HL-60/S4 (cell line): ENCODE measurements around the gene SF3B4.

Experiments used
- in situ Hi-C: fragments of 300-500 bp; cut with MboI; formaldehyde crosslinking; loops from 2 replicates; pipeline ENCODE4 v1.14.3; 2022; ENCODE audit warnings: low sequenced_read_pairs

Gene SF3B4

DNA sequence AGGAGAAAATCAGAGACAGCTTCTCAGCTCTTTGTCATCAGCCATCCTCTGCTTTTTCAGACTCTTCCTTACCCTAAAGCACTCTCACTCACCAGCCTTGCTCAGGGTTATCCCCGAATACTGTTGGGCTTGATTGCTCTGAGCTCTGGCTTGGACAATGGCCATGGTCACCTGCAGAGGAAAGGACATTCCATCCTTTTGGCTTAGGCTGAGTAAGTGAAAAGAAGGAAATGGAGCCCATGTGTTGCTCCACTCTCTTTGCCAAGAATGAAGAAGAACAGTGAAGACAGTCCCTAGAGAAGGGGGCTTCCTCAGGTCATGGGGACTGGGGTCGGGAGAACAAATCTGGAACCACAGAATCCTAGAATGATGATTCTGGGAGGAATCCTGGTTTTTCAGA, 6.8 kb upstream of the SF3B4 start:
- in situ Hi-C loops = loop anchor here (25.0 kb wide), 1 partner anchor 253 kb away; no protein-coding TSS in a partner anchor

DNA sequence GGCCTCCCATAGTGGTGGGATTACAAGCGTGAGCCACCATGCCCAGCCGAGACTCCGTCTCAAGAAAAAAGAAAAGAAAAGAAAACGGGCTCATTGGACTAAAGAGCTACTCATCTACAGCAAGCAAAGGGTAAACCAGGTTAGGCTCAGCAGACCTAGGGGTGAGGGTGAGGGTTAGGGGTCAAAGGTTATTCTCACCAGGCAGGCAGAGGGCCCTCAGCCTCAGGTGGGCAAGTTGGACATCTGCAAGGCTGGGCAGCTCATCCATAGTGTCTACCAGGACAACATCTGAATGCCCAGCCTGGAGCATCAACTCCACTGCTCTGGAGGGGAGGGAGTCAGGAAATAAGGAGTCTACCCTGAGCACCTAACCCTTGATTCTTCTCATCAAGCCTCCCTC, 5.6 kb upstream of the SF3B4 start:
- in situ Hi-C loops = loop anchor here (25.0 kb wide), 1 partner anchor 254 kb away; no protein-coding TSS in a partner anchor

DNA sequence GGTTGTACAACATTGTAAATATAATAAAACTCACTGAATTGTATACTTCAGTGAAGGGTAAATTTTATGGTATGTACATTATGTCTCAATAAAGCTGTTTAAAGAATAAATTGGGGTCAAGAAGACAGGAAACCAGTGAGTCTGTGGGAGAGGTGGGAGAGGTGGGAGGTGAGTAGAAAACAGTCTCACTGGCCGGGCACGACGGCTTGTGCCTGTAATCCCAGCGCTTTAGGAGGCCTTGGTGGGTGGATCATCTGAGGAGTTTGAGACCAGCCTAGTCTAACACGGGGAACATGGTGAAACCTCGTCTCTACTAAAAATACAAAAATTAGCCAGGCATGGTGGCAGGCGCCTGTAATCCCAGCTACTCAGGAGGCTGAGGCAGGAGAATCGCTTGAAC, 4.9 kb upstream of the SF3B4 start:
- in situ Hi-C loops = loop anchor here (25.0 kb wide), 1 partner anchor 255 kb away; no protein-coding TSS in a partner anchor

DNA sequence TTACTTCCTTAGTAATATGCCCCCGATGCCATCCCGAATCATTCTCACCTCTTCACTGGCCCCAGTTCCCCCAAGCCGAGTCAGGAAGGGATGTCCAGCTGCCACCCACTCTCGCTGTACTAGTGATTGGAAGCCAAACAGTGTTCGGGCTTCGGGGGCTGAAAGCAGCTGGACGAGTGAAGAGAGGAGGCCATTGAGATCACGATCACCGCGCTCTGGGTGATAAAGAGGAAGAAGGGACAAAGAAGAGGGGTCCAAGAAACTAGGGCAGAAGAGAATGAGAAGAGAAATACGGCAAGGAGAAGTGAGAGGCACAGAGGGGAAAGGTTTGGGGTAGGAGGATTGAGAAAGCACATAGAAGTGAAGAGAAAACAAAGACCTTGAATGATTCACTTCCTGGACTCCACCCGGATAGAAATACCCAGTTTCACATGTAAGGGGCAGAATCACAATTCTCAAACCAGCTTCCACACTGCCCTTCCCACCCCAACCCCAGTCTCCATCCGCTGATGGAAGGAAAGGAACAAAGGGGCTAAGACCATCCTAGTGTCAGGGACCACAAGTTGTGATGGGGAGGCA, 3.7 kb upstream of the SF3B4 start:
- in situ Hi-C loops = loop anchor here (25.0 kb wide), 1 partner anchor 256 kb away; no protein-coding TSS in a partner anchor

DNA sequence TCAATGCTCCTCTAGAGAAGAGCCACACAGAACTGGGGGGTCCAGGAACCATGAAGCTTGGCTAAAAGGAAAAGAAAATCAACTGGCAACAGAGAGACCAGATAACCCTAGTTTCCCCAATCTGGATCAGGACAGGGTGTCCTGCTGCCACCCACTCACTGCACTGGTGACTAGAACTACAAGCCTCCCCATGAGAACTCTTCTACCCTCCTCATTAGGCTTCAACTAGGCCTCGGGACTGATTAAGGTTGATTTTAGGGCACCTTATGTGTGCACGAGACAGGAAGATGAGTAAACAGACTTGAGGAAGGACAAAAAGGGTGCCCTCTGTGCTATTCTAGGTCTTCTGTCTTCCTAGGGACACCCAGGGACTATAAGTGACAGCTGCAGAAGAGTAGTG, 2.3 kb upstream of the SF3B4 start:
- in situ Hi-C loops = loop anchor here (25.0 kb wide), 1 partner anchor 257 kb away; no protein-coding TSS in a partner anchor

DNA sequence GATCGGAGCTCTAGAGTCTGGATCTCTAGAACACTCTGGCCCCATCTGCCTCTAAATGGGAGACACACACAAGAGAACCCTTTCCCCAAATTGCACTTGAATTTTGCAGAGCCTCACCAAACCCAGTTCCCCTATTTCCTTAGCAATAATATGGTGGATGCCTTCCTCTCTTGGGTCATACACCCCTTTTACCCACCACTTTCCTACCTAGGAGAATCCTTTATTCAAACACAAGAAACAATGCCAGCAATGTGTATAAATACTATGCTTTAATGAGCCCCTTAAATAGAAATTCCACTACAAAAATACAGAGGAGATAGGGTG, 760 bp upstream of the SF3B4 start:
- in situ Hi-C loops = loop anchor here (25.0 kb wide), 1 partner anchor 259 kb away; no protein-coding TSS in a partner anchor

DNA sequence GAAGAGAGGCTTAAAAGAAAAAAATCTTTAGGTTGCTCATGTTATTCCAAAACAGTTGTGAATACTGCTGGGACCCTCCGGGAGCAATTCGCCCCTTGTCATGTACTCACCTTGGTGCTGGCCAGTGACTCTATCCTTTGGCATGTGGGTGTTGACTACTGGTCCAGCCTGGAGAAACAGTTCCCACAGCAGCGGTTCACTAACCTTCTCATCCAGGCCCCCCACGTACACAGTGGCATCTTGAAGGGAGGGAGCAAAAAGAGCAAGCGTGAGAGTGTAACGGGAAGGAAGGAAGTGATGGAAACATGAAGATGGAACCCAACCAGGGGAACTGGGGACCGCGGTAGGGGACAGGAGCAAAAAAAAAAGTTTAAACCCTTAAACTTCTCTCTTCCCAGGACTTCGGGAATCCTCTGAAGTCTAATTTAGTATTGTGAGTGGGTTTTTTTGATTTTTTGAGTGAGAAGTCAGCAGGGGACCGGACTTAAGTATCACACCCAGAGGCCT, 494 bp downstream of the SF3B4 start:
- in situ Hi-C loops = loop anchor here (25.0 kb wide), 1 partner anchor 260 kb away; no protein-coding TSS in a partner anchor

DNA sequence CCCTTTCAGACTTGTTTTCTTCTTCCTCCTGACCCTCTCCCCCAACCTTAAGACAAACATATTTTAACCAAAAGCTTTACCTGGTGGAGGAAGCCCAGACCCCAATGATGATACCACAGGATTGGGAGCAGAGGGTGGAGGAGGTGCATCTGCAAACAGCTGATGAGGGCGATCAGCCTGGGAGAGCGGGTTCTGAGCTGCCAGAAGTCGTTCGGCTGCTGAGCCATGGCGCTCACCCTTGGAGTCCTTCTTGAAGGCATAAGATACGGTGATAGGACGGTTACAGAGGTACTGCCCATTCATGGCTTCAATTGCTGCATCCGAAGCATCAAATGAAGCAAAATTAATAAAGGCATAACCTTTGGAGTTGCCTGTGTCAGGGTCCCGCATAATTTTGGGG, 1.3 kb downstream of the SF3B4 start:
- in situ Hi-C loops = loop anchor here (25.0 kb wide), 1 partner anchor 261 kb away; no protein-coding TSS in a partner anchor

DNA sequence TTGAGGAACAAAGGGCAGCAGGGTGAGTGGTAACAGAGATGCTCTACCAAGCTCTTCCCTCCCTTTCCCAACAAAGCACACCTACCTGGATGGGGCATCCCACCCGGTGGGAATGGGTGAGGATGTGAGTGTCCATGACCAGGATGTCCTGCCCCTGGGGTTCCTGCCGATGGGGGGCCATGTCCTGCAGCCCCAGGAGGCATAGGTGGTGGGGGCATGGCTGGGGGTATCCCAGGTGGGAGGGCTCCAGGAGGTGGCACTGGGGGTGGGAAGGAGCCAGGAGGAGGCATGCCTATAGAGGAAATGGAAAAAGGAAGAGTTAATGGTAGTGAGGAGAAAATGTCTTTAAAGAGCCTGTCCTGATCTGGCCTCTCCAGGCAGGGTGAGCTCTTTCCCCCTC, 1.9 kb downstream of the SF3B4 start:
- in situ Hi-C loops = loop anchor here (25.0 kb wide), 1 partner anchor 262 kb away; no protein-coding TSS in a partner anchor

DNA sequence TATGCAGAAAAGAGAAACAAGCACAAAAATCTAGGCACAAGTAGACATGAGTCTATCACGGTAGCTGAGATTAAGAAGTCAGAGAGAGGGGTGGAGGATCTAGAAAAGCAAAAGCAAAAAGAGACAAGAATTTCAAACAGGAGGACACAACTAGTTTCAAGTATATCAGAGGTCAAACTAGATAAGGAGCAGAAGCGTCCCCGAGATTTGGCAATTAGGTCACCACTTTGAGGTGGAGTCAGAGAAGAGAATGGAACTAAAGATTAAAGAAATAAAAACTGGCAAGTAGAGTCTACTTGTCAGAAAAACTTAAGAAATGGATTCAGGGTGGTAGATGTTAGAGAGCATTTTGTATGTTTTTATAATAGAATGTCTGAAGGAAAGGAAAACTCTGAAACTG, 2.3 kb downstream of the SF3B4 start:
- in situ Hi-C loops = loop anchor here (25.0 kb wide), 1 partner anchor 262 kb away; no protein-coding TSS in a partner anchor

DNA sequence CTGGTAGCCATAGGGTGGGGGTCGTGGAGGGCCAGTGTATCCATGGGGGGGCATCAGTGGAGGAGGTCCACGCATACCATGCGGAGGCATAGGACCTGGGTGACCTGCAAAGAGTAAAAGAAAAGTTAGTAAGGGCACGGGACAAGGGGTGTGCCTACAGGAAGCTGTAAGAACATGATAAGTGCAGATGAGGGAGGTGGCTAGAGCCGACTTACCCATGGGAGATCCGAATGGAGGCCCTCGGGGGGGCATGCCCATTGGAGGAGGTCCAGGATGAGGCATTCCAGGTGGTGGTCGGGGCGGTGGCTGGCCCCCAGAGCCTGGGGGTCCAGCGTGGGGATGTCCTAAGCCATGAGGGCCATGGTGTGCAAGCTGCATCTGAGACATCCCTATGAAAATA, 4.0 kb downstream of the SF3B4 start:
- in situ Hi-C loops = loop anchor here (25.0 kb wide), 1 partner anchor 89 kb away; the partner anchor contains the start of gene OTUD7B

DNA sequence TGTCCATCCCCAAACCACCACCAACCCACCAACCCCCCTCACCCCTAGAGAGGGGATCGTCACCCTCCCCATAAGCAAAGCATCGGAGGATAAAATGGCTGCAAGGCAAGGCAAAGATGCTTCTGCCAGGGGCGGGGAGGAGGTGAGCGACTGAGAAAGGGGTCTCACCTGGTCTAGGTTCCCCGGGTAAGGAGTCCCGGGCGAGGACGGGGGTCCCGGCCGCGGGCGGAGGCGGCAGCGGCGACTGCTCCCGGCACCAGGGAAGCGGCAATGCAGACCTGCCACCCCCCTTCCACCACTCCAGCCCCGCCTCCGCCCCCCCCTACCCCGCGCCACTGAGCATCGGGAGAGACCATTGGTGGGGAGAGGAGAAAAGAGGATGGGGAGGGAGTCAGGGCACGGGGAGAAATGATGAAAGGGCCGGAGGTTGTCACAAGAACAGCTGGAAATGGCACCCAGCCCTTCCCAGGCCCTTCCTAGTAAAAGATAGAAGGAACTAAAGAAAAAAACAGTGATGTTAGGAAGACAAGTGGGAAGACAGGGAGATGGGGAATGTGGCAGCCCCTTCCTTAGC, 9.9 kb downstream of the SF3B4 start, which contains the start of gene SV2A:
SV2A (minus strand) TSS at position 274 of the 574 bp plus-strand sequence. CDS start 4,004 bp downstream, outside the sequence.
- in situ Hi-C loops = loop anchor here (25.0 kb wide), 1 partner anchor 95 kb away; the partner anchor contains the start of gene OTUD7B

DNA sequence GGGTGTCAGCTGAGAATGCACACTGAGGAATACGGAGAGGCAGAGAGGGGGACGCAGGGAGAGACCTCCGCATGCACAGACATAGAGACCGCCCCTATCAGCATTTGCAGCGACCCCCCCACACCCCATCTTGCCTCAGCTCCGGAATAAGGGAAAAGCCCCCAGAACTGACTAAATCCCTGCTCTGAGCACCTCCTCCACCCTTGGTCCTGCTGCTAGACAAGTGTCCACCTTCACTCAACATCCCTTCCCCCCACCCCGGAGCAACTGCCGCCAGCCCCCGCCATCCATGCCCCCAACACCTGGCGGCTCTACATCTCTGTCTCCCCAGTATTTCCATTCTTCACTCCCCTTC, 10.7 kb downstream of the SF3B4 start:
- in situ Hi-C loops = loop anchor here (25.0 kb wide), 1 partner anchor 95 kb away; the partner anchor contains the start of gene OTUD7B

DNA sequence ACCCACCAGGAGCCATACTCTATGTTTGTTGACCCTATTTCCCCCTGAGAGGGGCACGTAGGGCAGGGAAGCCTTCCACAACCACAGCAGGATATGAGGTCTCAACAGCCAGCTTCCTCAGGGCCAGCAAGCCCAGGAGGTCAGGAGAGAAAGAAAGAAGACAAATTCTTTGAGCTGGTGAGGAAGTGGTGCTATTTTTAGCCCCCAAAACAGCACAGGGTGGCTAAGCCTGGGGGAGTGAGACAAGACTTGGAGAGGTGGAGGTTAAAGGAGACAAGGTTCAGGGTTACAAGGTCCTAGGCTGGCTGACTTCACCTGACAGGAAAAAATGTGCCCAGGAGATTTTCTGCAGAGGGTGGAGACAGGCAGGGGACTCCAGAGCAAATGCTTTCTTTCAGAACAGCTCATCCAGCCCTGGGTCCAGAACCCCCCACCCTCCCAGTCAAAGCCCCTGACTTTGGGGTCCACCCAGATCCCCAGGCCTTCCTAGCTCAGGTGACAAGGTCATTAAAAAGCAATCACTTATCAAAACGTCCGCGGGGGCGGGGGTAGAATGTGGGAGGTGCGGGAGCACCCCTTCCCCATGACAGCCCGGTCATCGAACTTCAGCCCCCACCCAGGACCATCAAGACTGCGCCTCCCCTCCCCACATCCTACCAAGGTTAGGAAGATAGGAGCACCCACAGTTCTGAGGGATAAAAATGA, 11.3 kb downstream of the SF3B4 start:
- in situ Hi-C loops = loop anchor here (25.0 kb wide), 1 partner anchor 96 kb away; the partner anchor contains the start of gene OTUD7B

DNA sequence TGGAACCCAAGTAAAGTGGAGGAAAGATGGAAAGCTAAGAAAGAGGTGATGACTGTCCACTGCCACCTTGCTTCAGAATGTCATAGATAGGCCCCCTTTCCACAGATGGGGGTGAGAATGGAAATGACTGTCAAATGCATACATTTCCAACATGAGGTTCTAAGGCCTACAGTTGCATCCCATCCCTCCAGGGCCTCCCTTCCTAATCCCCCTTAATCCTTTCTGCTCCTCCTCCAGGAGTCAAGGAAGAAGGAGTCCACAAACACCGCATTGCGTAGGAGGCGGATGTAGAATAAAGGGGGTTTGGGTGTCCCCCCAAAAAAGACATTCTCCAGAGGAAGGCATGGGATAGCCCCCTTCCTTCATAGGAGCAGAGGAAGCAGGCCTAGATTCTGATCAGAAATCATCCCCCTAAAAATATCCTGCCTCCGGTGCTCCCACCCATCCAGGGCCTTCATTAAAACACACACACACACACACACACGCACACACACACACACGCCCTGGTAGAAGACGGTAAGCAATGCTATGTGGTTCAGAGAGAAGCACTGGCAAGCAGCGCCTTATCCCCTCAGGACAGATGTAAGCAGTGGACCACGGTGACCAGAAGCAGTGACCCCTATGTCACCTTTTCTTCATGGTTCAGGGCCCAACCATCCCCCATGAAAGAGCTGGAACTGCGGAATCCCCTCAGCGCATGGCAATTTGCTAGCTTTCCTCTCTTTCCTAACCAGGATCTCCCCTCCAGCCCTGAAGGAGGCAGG, 12.0 kb downstream of the SF3B4 start:
- in situ Hi-C loops = loop anchor here (25.0 kb wide), 1 partner anchor 97 kb away; the partner anchor contains the start of gene OTUD7B

DNA sequence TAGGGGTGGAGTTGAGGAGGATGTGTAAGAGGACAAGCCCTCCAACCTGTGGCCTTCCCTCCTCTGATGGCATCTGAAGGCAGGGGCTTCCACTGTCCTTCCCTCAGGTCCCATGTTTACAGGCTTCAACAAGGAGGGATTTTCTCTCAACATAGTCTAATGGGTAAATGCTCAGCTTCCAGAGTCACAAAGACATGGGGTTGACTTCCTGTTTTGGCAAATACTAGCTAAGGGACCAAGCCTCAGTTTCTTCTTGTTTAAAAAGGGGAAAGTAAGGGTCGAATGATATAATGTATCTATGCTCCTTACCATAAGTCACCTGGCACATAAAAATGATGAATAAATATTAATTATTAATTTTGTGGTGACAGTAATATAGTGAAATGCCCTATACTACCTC, 13.1 kb downstream of the SF3B4 start:
- in situ Hi-C loops = loop anchor here (25.0 kb wide), 1 partner anchor 98 kb away; the partner anchor contains the start of gene OTUD7B

DNA sequence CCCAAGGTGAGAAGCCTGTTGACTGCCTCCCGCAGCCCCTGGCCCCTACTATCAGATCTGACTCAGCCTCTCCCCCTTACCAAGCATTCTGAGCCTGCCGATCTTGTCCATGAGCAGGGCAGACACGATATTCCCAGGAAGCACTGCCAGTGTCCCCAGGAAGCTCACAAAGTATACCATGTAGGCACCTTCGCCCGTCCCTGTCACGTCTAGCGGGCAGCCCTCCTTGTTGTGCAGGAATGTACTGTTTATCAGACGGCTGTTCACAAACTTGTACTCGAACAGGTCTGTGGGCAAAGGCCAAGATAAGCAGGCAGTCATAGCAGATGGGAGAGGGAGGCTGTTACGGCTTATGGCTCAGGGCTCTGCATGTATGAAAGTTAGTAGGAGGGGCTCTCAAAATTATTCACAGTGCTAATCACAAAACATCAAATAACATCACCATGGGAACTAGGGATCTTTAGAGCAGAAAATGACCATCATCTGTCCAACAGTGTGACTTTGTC, 21.0 kb downstream of the SF3B4 start:
- in situ Hi-C loops = loop anchor here (25.0 kb wide), 1 partner anchor 106 kb away; the partner anchor contains the start of gene OTUD7B

DNA sequence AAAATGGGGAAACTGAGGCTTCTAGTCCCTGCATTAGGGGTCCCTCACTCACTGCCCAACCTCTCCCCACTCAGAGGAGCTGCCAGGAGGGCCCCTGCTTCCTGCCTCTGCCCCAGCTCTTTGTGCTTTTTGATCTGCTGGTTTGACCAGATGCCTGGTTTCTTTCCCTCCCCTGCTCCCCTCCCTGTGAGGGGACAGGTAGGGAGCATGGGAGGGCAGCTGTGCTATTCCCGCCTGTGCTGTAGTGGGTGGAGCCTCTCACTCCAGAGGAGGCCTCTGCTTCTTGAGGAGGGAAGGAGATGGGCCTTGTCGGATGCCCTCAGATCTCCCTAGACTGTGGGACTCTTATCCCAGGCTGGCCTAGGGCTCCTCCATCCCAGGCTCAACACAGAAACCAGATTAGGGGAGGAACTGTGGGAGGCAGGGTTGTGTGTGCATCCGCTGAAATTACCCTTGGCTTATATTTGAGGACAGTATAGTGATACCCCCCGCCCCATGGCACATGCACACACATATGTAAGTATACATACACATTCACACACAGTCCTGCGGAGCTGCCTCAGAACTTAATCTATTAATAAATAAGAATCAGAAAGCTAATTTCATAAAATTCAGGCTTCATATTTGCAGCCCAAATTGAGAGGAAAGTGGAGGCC, 23.6 kb downstream of the SF3B4 start:
- in situ Hi-C loops = loop anchor here (25.0 kb wide), 1 partner anchor 108 kb away; the partner anchor contains the start of gene OTUD7B
